ENCODE measurements around the gene ZNF497. TPM values are rescaled to one million over a fixed set of nuclear protein-coding genes. Genes with fewer than 3 reads are reported as not detected.
A peak's percentile ranks its signal among the peaks of the same experiment; 100 is the strongest.

ZNF497 gene
- total and polyA plus RNA-seq, 2 of the 8 experiments (the other 6 are each of a cell fraction or from before 2014, with no cell fraction given) = 0.93 to 1.4 TPM

- Histone ChIP-seq H3K4me3 (ENCODE audit: extremely low read depth in 1 of 4, insufficient read depth in 2 of 4, low read depth in 3 of 4, low read length in 4 of 4) (peak overlapping the region; percentile 6 to 67 (median 36)), H3K4me2 (ENCODE audit: insufficient read depth in 1 of 2, low read depth in 2 of 2, low read length in 2 of 2) (peak overlapping the region; percentile 63 to 83), H2BK5ac (ENCODE audit: low read depth, low read length) (no peak overlapping the region), H3K23ac (ENCODE audit: insufficient read length) (no peak overlapping the region), H3K14ac (ENCODE audit: insufficient read length) (no peak overlapping the region), H3K4ac (replicated peaks; ENCODE audit: insufficient read length, low read depth, low read length) (no peak overlapping the region), H3K23me2 (ENCODE audit: low read depth, low read length) (peaks cover 12% of the 10 kb centered on the region), H4K8ac (ENCODE audit: extremely low read depth, insufficient read depth, low read length) (peak overlapping the region; percentile 78; the same call in 1 of the 2 replicates), H3K36me3 (ENCODE audit: control insufficient read depth in 2 of 4, insufficient read depth in 4 of 4, low read length in 3 of 4) (peaks cover 12 to 34% (median 26%) of the 10 kb centered on the region in 4 experiments), H2BK20ac (ENCODE audit: low read length) (no peak overlapping the region), H3K9ac (replicated peaks in 1 of 4; ENCODE audit: extremely low read depth in 1 of 4, low read depth in 3 of 4, low read length in 3 of 4) (peak overlapping the region in 1 of 4 experiments; percentile 38; a peak in 2 of 7 replicates), H3K4me1 (replicated peaks in 1 of 4; ENCODE audit: control insufficient read depth in 3 of 4, insufficient read depth in 4 of 4, low read length in 3 of 4) (peaks cover 0 to 27% (median 17%) of the 10 kb centered on the region in 4 experiments; a peak in 5 of 7 replicates), H4K91ac (replicated peaks; ENCODE audit: insufficient read length, low read length) (no peak overlapping the region), H4K20me1 (replicated peaks in 1 of 2; ENCODE audit: control insufficient read depth in 1 of 2, insufficient read depth in 2 of 2, low read length in 2 of 2) (peaks cover 12 to 15% of the 10 kb centered on the region in 2 experiments), H3K27me3 (replicated peaks in 1 of 4; ENCODE audit: control insufficient read depth in 3 of 4, extremely low read depth in 1 of 4, insufficient read depth in 3 of 4, low read length in 3 of 4) (peaks cover 3 to 17% (median 11%) of the 10 kb centered on the region in 4 experiments; a peak in 6 of 7 replicates), H3K79me1 (ENCODE audit: low read depth, low read length) (peaks cover 2% of the 10 kb centered on the region; the same call in 1 of the 2 replicates), H3K56ac (replicated peaks; ENCODE audit: insufficient read length, low read depth, low read length) (no peak overlapping the region), H2AK5ac (ENCODE audit: low read depth, low read length) (no peak overlapping the region), H2AFZ (ENCODE audit: low read length) (no peak overlapping the region), H3K27ac (ENCODE audit: low read depth, low read length) (no peak overlapping the region), H3K9me3 (ENCODE audit: insufficient read depth in 2 of 2, low read depth in 1 of 2, low read length in 1 of 2) (no peaks in the 10 kb centered on the region), H2BK12ac (ENCODE audit: low read depth, low read length) (no peak overlapping the region), H3K18ac (ENCODE audit: extremely low read depth, low read length) (peak overlapping the region; percentile 60), H3K79me2 (ENCODE audit: control insufficient read depth in 1 of 2, insufficient read depth in 2 of 2, low read length in 2 of 2) (peaks cover 0 to 4% of the 10 kb centered on the region in 2 experiments; a peak in 1 of 4 replicates), H2BK120ac (replicated peaks; ENCODE audit: low read depth, low read length) (no peak overlapping the region), H4K5ac (ENCODE audit: insufficient read length, low read depth, low read length) (no peak overlapping the region), H2BK15ac (ENCODE audit: low read length) (no peak overlapping the region)
- DNase-seq (ENCODE audit: low read depth in 1 of 2, low spot score in 2 of 2) (peak in 1 of 2 experiments; percentile 82), FAIRE-seq (no peak)
- POLR2A ChIA-PET (ENCODE audit: partially characterized antibody) = interaction anchor here (0.6 to 7.2 kb wide), 16 partner anchors 9 to 206 kb away, joined by 3 to 78 read pairs (median 7); partner anchors contain the start of genes CHMP2A, RPS5, ZNF497 and ZNF584
- 2% methylated on average over 23 of the region's 75 CpGs; no CpG with 5 or more reads in 1 of the 2 experiments for WGBS, 2 experiments (ENCODE audit: extremely low coverage in 1 of 2, insufficient coverage in 1 of 2, insufficient read length in 1 of 2, insufficient replicate concordance in 2 of 2, low coverage in 1 of 2, low lambda C conversion rate in 2 of 2, missing lambda C conversion rate in 1 of 2)
- CTCF ChIA-PET (ENCODE audit: partially characterized antibody) = interaction anchor here (0.9 kb wide), 1 partner anchor 99 kb away, joined by 3 read pairs; no protein-coding TSS in a partner anchor
- TF ChIP-seq RAD21 (IDR thresholded peaks at IDR 0.05 in 1 of 2, conservative IDR thresholded peaks at IDR 0.05 in 1 of 2; ENCODE audit: low read depth in 2 of 2, low read length in 2 of 2) (no peak), EZH2 (IDR thresholded peaks at IDR 0.05; ENCODE audit: low read depth, low read length, severe bottlenecking) (no peak), JUND (IDR thresholded peaks at IDR 0.05; ENCODE audit: low read length) (no peak), SIX5 (IDR thresholded peaks at IDR 0.05; ENCODE audit: low read depth, low read length) (no peak), TBP (IDR thresholded peaks at IDR 0.05; ENCODE audit: low read depth, low read length) (no peak), RFX5 (IDR thresholded peaks at IDR 0.05; ENCODE audit: borderline replicate concordance, low read depth, low read length) (no peak), EP300 (IDR thresholded peaks at IDR 0.05; ENCODE audit: borderline replicate concordance in 1 of 2, low read depth in 2 of 2, low read length in 2 of 2) (no peak), SP1 (IDR thresholded peaks at IDR 0.05; ENCODE audit: low read depth, low read length) (no peak), SIN3A (conservative IDR thresholded peaks at IDR 0.05 in 1 of 2, IDR thresholded peaks at IDR 0.05 in 1 of 2; ENCODE audit: low read depth in 1 of 2, low read length in 2 of 2) (peak in 1 of 2 experiments; percentile 51; a peak in 1 of 4 replicates), CHD1 (IDR thresholded peaks at IDR 0.05; ENCODE audit: low read depth, low read length) (no peak), KDM1A (IDR thresholded peaks at IDR 0.05; ENCODE audit: borderline replicate concordance, low read length) (no peak)
Measured at GRCh38 chr19:58395979-58396627, 33.6 kb upstream of the ZNF497 start.

All from H1 (cell line).